Putamen (tissue), 1 donor: ENCODE data around the gene PEX10.
"Not testable (repeated sequence)": the region's sequence is repeated elsewhere in the genome, so short reads cannot be mapped to it uniquely, and the experiment has no call there.

Experiments used
- DNase-seq: peaks from one replicate; pipeline ENCODE4 v3.0.0-alpha.2; 2016; ENCODE audit warnings: low spot score

The PEX10 gene

GRCh38 chr1:2412395-2412772 lies at the start of gene PEX10:
TSS of gene PEX10 (minus strand) at chr1:2412564. CDS start at chr1:2412502, 62 bp downstream.
- peak; percentile 92 for DNase-seq

GRCh38 chr1:2460996-2461751 lies 48.8 kb upstream of the PEX10 start:
- DNase-seq, result no peak

- DNase-seq, result no peak
Observed at GRCh38 chr1:2460203-2460602, 47.8 kb upstream of the PEX10 start.

GRCh38 chr1:2459757-2460156 lies 47.4 kb upstream of the PEX10 start:
- DNase-seq, result peak; percentile 83

GRCh38 chr1:2459102-2459753 lies 46.9 kb upstream of the PEX10 start:
- DNase-seq, result not testable (repeated sequence)

GRCh38 chr1:2458687-2459086 lies 46.3 kb upstream of the PEX10 start:
- no peak for DNase-seq

- DNase-seq, result no peak
Observed at GRCh38 chr1:2457444-2457843, 45.1 kb upstream of the PEX10 start.

- no peak for DNase-seq
Observed at GRCh38 chr1:2455757-2456156, 43.4 kb upstream of the PEX10 start.

- no peak for DNase-seq
Observed at GRCh38 chr1:2454227-2454626, 41.9 kb upstream of the PEX10 start.

GRCh38 chr1:2452932-2453315 lies 40.6 kb upstream of the PEX10 start:
- no peak for DNase-seq

GRCh38 chr1:2452201-2452931 lies 40.0 kb upstream of the PEX10 start:
- peak; percentile 85 for DNase-seq

GRCh38 chr1:2451741-2452140 lies 39.4 kb upstream of the PEX10 start:
- no peak for DNase-seq

GRCh38 chr1:2449636-2450454 lies 37.5 kb upstream of the PEX10 start:
- no peak for DNase-seq

GRCh38 chr1:2448098-2448445 lies 35.7 kb upstream of the PEX10 start:
- DNase-seq, result no peak

GRCh38 chr1:2447276-2448097 lies 35.1 kb upstream of the PEX10 start:
- DNase-seq, result no peak

GRCh38 chr1:2446861-2447260 lies 34.5 kb upstream of the PEX10 start:
- DNase-seq, result peak; percentile 80

- DNase-seq, result peak; percentile 64
Observed at GRCh38 chr1:2446394-2446793, 34.0 kb upstream of the PEX10 start.

- no peak for DNase-seq
Observed at GRCh38 chr1:2445823-2446215, 33.5 kb upstream of the PEX10 start.

GRCh38 chr1:2445162-2445822 lies 32.9 kb upstream of the PEX10 start:
- DNase-seq, result no peak

- no peak for DNase-seq
Observed at GRCh38 chr1:2444138-2444591, 31.8 kb upstream of the PEX10 start.
